ENCODE results near the gene CCNT1.

DNA sequence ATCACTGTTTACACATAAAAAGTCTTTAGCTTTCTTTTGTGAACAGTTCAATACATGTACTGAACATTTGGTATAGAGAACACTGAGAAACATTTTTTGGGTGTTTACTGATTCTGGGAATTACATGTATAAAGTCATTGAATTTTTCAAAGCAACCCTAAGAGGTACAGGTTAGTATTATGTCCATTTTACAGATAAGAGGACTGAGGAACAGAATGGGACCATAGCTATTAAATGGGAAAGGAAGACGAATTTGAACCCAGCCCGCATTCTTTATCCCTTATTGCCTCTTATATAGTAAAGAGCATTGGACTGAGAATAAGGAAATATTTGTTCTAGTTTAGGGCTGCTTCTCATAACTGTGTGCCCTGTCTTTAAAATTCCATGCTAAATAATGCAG is 33.6 kb downstream of the CCNT1 start:
- no peak for TF ChIP-seq EZH2 (IDR thresholded peaks at IDR 0.05; ENCODE audit: insufficient read depth, poor library complexity, severe bottlenecking)
- TF ChIP-seq EZH2phosphoT487 (IDR thresholded peaks at IDR 0.05; ENCODE audit: insufficient read depth, low read depth) = no peak
